ENCODE measurements around the gene SH3TC2. TPM values are rescaled to one million over a fixed set of nuclear protein-coding genes. Genes with fewer than 3 reads are reported as not detected.
"Not testable (repeated sequence)": the region's sequence is repeated elsewhere in the genome, so short reads cannot be mapped to it uniquely, and the experiment has no call there.

SH3TC2 gene
- total RNA-seq, 1 donor from 2014 or later = 0.92 TPM

DNA sequence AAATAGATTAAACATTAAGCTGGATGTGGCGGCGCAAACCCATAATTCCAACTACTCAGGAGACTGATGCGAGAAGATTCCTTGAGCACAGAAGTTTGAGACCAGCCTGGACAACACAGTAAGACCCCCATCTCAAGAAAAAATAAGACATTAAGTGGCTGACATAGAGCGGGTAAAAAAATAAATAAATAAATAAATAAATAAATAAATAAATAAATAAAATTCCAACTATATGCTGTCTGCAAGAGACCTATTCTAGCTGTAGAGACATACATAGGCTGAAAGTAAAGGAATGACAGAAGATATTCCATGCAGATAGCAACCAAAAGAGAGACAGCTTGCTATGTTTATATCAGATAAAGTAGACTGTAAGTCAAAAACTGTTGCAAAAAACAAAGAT is 17.4 kb upstream of the SH3TC2 start:
- ATAC-seq (no peak), DNase-seq (no peak)
- Histone ChIP-seq H3K36me3 (no peaks in the 10 kb centered on the region), H3K27me3 (ENCODE audit: low read depth) (no peaks in the 10 kb centered on the region), H3K9me3 (no peaks in the 10 kb centered on the region), H3K4me1 (no peaks in the 10 kb centered on the region), H3K27ac (no peak overlapping the region), H3K4me3 (no peak overlapping the region)
- intact Hi-C loops (cut with DNase I) = no loop called here
- TF ChIP-seq, protein P1, sequence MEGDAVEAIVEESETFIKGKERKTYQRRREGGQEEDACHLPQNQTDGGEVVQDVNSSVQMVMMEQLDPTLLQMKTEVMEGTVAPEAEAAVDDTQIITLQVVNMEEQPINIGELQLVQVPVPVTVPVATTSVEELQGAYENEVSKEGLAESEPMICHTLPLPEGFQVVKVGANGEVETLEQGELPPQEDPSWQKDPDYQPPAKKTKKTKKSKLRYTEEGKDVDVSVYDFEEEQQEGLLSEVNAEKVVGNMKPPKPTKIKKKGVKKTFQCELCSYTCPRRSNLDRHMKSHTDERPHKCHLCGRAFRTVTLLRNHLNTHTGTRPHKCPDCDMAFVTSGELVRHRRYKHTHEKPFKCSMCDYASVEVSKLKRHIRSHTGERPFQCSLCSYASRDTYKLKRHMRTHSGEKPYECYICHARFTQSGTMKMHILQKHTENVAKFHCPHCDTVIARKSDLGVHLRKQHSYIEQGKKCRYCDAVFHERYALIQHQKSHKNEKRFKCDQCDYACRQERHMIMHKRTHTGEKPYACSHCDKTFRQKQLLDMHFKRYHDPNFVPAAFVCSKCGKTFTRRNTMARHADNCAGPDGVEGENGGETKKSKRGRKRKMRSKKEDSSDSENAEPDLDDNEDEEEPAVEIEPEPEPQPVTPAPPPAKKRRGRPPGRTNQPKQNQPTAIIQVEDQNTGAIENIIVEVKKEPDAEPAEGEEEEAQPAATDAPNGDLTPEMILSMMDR (IDR thresholded peaks at IDR 0.05) = no peak

DNA sequence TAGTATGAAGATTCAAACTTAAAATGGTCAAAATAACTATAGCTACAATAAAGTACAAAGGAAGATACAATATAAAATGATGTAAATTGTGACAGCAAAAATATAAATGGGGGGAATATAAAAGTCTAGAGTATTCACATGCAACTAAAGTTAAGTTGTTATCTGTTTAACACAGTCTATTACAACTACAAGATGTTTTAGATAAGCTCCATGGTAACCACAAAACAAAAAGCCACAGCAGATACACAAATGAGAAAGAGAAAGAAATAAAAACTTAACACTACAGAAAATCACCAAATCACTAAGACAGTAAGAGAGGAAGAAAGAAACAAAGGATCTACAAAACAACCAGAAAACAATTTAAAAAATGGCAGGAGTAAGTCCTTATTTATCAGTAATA is 17.0 kb upstream of the SH3TC2 start:
- intact Hi-C loops (cut with DNase I) = no loop called here
- no peak overlapping the region for H3K4me3 ChIP-seq
- ATAC-seq = no peak
- H3K9me3 ChIP-seq = no peaks in the 10 kb centered on the region
- DNase-seq = no peak
- no peaks in the 10 kb centered on the region for H3K4me1 ChIP-seq
- H3K36me3 ChIP-seq = no peaks in the 10 kb centered on the region
- H3K27ac ChIP-seq = no peak overlapping the region
- TF ChIP-seq, protein P1 (IDR thresholded peaks at IDR 0.05) = no peak
- H3K27me3 ChIP-seq (ENCODE audit: low read depth) = no peaks in the 10 kb centered on the region

DNA sequence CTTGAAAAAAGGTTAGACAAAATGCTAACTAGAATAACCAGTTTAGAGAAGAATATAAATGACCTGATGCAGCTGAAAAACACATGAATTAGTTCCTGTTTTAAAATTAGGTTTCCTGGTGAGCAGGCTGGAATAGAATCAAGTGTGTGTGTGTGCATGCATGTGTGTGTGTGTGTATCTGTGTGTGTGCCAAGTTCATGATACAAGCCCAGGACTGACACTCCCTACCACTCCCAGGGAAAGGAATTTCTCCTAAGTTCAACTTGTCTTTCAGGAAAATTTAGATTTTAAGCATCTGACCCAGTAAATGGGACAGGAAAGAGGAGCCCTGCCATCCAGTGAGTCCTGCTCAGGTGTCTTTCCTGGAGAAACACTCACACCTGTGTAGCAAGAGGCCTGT is 11.2 kb upstream of the SH3TC2 start:
- H3K4me3 ChIP-seq; H3K36me3 ChIP-seq; H3K4me1 ChIP-seq; H3K27me3 ChIP-seq (ENCODE audit: low read depth); intact Hi-C loops (cut with DNase I); DNase-seq; H3K9me3 ChIP-seq; H3K27ac ChIP-seq: not testable (repeated sequence)
- peak; percentile 31 to 48 for ATAC-seq

DNA sequence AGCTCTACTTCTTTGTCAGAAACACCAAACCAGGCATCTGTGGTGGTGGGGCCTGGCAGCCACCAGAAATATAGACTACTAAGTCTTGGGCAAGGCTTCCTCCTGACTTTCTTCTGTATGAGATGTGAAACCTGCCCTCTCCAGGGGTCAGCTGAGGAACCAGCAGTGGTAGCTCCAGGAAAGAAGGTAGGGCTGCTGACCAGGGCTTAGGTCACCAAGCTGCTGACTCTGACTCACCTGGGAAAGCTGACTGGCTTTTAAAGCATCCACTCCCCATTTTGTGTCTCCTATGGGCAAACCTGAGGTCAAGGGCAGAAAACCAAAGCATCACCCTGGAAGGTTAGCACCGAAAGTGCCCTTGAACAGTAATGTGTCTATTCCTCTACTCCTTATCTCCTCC is 10.4 kb upstream of the SH3TC2 start:
- no peaks in the 10 kb centered on the region for H3K36me3 ChIP-seq
- no peak overlapping the region for H3K4me3 ChIP-seq
- DNase-seq (no peak), ATAC-seq (no peak)
- no peaks in the 10 kb centered on the region for H3K4me1 ChIP-seq
- intact Hi-C loops (cut with DNase I) = no loop called here
- H3K9me3 ChIP-seq = no peaks in the 10 kb centered on the region
- no peaks in the 10 kb centered on the region for H3K27me3 ChIP-seq (ENCODE audit: low read depth)
- TF ChIP-seq, protein P1 (IDR thresholded peaks at IDR 0.05) = no peak
- H3K27ac ChIP-seq = no peak overlapping the region

DNA sequence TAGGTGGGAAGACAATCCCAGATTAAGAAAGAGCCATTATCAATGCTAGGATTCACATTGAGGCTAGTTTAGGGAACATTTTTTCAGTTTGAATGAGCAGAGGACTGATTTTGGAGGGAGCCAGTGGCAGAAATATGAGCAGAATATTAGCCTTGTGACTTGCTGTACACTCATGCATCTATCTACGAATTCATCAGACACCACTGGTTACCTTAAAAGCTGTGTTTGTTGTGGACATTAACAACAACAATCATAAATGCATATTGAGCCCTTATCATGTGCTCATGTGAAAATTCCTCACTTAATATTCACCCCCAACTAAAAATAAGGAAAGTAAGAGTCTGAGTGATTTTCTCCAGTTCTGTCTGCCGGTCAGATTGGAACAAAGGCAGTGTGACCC is 9.9 kb upstream of the SH3TC2 start:
- Histone ChIP-seq H3K27me3 (ENCODE audit: low read depth) (no peaks in the 10 kb centered on the region), H3K9me3 (no peaks in the 10 kb centered on the region), H3K4me1 (no peaks in the 10 kb centered on the region), H3K36me3 (no peaks in the 10 kb centered on the region), H3K4me3 (no peak overlapping the region), H3K27ac (no peak overlapping the region)
- DNase-seq (no peak), ATAC-seq (no peak)
- TF ChIP-seq, protein P1 (IDR thresholded peaks at IDR 0.05) = no peak
- intact Hi-C loops (cut with DNase I) = no loop called here

DNA sequence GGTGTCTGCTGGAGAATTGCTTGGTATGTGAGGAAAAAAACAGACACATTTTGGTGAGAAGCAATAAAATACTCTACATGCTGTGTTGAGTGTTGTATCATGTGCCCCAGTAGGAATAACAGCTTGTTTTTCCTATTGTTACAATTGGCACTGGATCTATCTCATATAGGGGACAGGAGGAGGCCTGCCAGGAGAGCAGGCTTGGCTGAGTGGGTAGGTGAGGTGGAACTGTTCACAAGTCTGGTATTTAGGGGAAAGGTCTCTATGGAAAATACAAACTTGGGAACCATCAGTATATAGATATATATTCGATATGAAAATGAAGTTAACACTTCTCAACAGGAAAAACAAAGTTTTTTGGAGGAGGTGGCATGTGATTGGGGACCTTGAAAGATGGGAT is 9.5 kb upstream of the SH3TC2 start:
- Histone ChIP-seq H3K4me3 (no peak overlapping the region), H3K4me1 (no peaks in the 10 kb centered on the region), H3K27me3 (ENCODE audit: low read depth) (no peaks in the 10 kb centered on the region), H3K9me3 (no peaks in the 10 kb centered on the region), H3K27ac (no peak overlapping the region), H3K36me3 (no peaks in the 10 kb centered on the region)
- DNase-seq = no peak
- intact Hi-C loops (cut with DNase I) = no loop called here
- TF ChIP-seq, protein P1 (IDR thresholded peaks at IDR 0.05) = no peak
- ATAC-seq = no peak
